Endothelial cell (in vitro differentiated cells): Measurements from ENCODE around the gene SP2. TPM values are rescaled to one million over a fixed set of nuclear protein-coding genes. Genes with fewer than 3 reads are reported as not detected.

Source experiments
- DNase-seq: peaks from one replicate; pipeline ENCODE4 v3.0.0; 2021; ENCODE audit warnings: low spot score
- H3K27ac Mint-ChIP-seq: one replicate; pipeline ENCODE4 v1.8.0; 2021; ENCODE audit warnings: mixed read lengths, inconsistent platforms; ENCODE audit not compliant: unreplicated experiment
- H3K27me3 Mint-ChIP-seq: one replicate; pipeline ENCODE4 v1.8.0; 2021; ENCODE audit warnings: mild to moderate bottlenecking, moderate library complexity, mixed read lengths, inconsistent platforms; ENCODE audit not compliant: unreplicated experiment
- H3K36me3 Mint-ChIP-seq: one replicate; pipeline ENCODE4 v1.8.0; 2021; ENCODE audit warnings: mild to moderate bottlenecking, low read depth, mixed read lengths, inconsistent platforms; ENCODE audit not compliant: unreplicated experiment
- H3K4me1 Mint-ChIP-seq: one replicate; pipeline ENCODE4 v1.8.0; 2021; ENCODE audit warnings: mild to moderate bottlenecking, mixed read lengths, inconsistent platforms; ENCODE audit not compliant: unreplicated experiment
- H3K4me3 Mint-ChIP-seq: one replicate; pipeline ENCODE4 v1.8.0; 2021; ENCODE audit warnings: mild to moderate bottlenecking, mixed read lengths, inconsistent platforms; ENCODE audit not compliant: unreplicated experiment
- H3K9me3 Mint-ChIP-seq: one replicate; pipeline ENCODE4 v1.8.0; 2021; ENCODE audit warnings: mixed read lengths, inconsistent platforms; ENCODE audit not compliant: unreplicated experiment
- CTCF ChIP-seq: fragments of 200-600 bp; sonication (generic); IDR thresholded peaks from one replicate; pipeline ENCODE4 v1.5.0; 2021; ENCODE audit warnings: antibody characterized with exemption; ENCODE audit not compliant: unreplicated experiment
- total RNA-seq: library from RNA; stranded (reverse); fragmentation: NEBNext Ultra II Directional; extraction: Animal tissue kit (Norgen Biotek cat#: 25700); gene quantifications from one replicate; pipeline ENCODE4 v1.2.1, GENCODE V29; 2021; ENCODE audit not compliant: unreplicated experiment

The SP2 gene
- total RNA-seq, 1 donor from 2014 or later: 12.4 TPM

DNA sequence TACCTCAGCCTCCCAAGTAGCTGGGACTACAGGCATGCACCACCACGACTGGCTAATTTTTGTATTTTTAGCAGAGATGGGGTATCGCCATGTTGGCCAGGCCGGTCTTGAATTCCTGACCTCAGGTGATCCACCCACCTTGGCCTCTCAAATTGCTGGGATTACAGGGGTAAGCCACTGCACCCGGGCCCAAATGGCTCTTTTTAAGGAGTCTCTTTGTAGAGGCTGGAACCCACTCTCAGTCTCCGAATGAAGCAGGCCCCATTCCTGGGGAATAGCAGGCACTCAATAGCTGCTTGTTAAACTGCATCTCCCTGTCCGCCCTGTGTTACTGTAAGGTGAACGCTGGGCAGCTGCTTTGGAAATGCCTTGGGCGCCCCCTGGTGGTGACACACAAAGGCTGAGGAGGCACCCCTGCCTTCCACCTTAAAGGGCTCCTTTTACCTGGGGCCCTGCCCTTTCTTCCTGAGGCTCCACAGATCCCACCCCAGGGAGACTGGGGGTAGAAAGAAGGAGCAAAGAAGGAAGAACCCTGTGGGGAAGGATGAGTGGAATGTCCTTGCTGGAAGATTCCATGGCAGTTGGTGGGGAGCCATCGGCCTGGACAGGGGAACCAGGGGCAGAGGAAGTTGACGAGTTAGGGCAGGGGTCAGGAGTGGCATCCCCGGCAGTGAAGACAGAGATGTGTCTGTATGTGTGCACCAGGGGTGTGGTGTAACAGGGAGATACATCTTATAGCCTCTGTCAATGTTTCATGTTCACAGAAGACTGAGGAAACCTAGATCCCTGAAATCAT is 6.1 kb upstream of the SP2 start:
- Mint-ChIP-seq H3K27ac (no peak overlapping the region), H3K27me3 (peaks cover 5% of the 10 kb centered on the region), H3K4me3 (peak overlapping the region; percentile 11), H3K4me1 (peaks cover 28% of the 10 kb centered on the region), H3K9me3 (no peaks in the 10 kb centered on the region), H3K36me3 (no peaks in the 10 kb centered on the region)
- peak; percentile 93 for DNase-seq
- TF ChIP-seq CTCF: peak; percentile 97

DNA sequence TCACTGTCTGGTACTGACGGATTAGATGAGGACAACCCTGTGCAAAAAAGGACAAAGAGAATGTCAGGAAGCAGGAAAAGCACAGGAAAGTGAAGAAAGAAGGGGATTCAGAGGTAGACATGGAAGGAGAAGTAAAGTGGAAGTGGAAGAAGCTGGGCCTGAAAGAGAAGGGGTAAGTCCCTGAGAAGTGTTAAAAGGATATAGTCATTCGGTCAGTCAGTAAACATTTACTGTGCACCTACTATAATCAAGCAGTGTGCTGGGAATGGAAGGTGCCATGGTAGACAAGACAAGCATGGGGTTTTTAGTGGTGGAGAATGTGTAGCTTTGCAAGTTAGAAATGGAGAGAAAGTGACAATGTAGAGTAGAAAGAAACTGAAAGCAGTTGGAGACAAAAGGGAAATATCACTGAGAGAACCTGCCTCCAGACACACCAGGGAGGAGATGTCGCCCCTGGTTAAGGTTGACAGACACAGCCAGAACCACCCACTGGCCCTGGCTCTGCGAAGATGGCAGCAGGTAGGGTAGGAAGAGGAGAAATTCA is 4.4 kb upstream of the SP2 start:
- Mint-ChIP-seq H3K27me3 (peaks cover 8% of the 10 kb centered on the region), H3K27ac (no peak overlapping the region), H3K9me3 (no peaks in the 10 kb centered on the region), H3K36me3 (no peaks in the 10 kb centered on the region), H3K4me3 (no peak overlapping the region), H3K4me1 (peaks cover 21% of the 10 kb centered on the region)
- no peak for DNase-seq
- no peak for TF ChIP-seq CTCF

DNA sequence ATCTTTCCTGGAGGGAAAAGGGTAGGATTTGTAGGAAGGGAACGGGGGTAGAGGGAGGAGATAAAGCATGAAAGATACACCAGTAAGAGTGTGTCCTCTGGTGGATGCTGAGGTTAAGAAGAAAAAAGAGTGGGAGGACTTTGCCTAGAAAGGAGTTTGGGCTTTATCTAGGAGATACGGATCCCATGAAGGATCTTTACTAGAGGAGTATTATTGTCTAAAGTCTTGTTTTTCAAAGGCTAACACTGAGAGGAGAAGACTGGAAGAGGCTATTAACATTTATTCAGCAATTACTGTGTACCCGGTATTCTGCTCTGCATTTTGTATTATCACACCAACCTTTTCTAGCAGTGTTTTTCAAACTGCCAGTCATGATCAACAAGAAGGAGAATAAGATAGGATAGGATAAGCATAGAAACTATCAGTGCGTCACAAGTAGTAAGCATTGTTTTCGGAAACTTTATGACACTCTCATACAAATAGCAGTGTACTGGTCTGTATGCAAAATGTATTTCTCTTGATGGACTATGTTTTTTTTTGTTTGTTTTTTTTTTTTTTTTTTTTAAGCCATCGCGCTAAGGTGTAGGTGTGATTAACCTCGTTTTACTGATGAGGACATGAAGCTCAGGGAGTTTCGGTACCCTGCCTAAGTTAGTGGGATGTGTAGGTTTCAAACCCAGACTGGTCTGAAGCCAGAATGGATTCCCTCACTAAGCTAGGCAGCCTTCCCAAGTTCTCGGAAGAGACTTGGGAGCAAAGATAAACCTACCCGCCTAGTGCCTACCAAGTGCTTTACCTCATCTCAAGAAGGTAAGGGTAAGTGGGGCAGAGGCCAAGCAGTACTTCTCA is 1.3 kb upstream of the SP2 start:
- H3K4me1 Mint-ChIP-seq: peaks cover 30% of the 10 kb centered on the region
- H3K27me3 Mint-ChIP-seq: peaks cover 12% of the 10 kb centered on the region
- peak overlapping the region; percentile 97 for H3K27ac Mint-ChIP-seq
- peaks cover 6% of the 10 kb centered on the region for H3K36me3 Mint-ChIP-seq
- no peak for TF ChIP-seq CTCF
- DNase-seq: no peak
- no peaks in the 10 kb centered on the region for H3K9me3 Mint-ChIP-seq
- H3K4me3 Mint-ChIP-seq: peak overlapping the region; percentile 98

- peaks cover 6% of the 10 kb centered on the region for H3K36me3 Mint-ChIP-seq
- no peaks in the 10 kb centered on the region for H3K9me3 Mint-ChIP-seq
- H3K27ac Mint-ChIP-seq: peak overlapping the region; percentile 97
- peak overlapping the region; percentile 98 for H3K4me3 Mint-ChIP-seq
- H3K4me1 Mint-ChIP-seq: peaks cover 30% of the 10 kb centered on the region
- peaks cover 12% of the 10 kb centered on the region for H3K27me3 Mint-ChIP-seq
- DNase-seq: no peak
- TF ChIP-seq CTCF: no peak
These were observed 635 bp upstream of the SP2 start for GRCh38 chr17:47895347-47895855.
